SK-N-SH (cell line): ENCODE data around the gene FBXO42. TPM values are rescaled to one million over a fixed set of nuclear protein-coding genes. Genes with fewer than 3 reads are reported as not detected.

Experiments used
- CTCF ChIA-PET: fragments of 300-600, 350-600 bp; formaldehyde crosslinking; extraction: SDS; loops from one replicate; lab custom pipeline; 2021; lab: Yijun Ruan, JAX
- POLR2A ChIA-PET: fragments of 350-600 bp; sonication (Branson Sonifier 250); formaldehyde crosslinking; extraction: SDS; loops from one replicate; lab custom pipeline; 2020; ENCODE audit warnings: antibody characterized with exemption, inconsistent platforms; lab: Yijun Ruan, JAX
- DNase-seq: peaks from one replicate; pipeline ENCODE4 v3.0.0; 2012
- H2AFZ ChIP-seq: fragments of 200-600 bp; sonication (generic); 2 replicates; pipeline ENCODE4 v1.8.1; 2016; ENCODE audit warnings: antibody characterized with exemption, mild to moderate bottlenecking, low read depth
- H3F3A ChIP-seq: fragments of 200-600 bp; sonication (generic); replicated peaks from 2 replicates; pipeline ENCODE3; 2016; ENCODE audit warnings: antibody characterized with exemption, mild to moderate bottlenecking; ENCODE audit not compliant: insufficient read depth
- H3K27ac ChIP-seq, 2 experiments: fragments of 200-500 bp in 1 of 2; fragments of 200-600 bp in 1 of 2; sonication (Bioruptor generic) in 1 of 2; sonication (generic), shearing (Covaris generic) in 1 of 2; 2 replicates each; pipeline versions ENCODE4 v1.5.1 to v1.6.1; 2014 to 2016; ENCODE audit warnings: low read depth in 2 of 2, inconsistent platforms in 1 of 2, low read length in 1 of 2, mild to moderate bottlenecking in 1 of 2, mixed read lengths in 1 of 2
- H3K27me3 ChIP-seq: fragments of 200-600 bp; sonication (generic), shearing (Covaris generic); 2 replicates; pipeline ENCODE4 v1.6.1; 2016; ENCODE audit warnings: mixed run types; ENCODE audit not compliant: insufficient read depth
- H3K36me3 ChIP-seq, 2 experiments: fragments of 200-500 bp in 1 of 2; fragments of 200-600 bp in 1 of 2; sonication (Bioruptor generic) in 1 of 2; sonication (generic) in 1 of 2; replicated peaks in 1 of 2; 2 replicates each; pipeline versions ENCODE3 to v1.5.1; 2014 to 2016; ENCODE audit warnings: low read length in 1 of 2, mild to moderate bottlenecking in 1 of 2; ENCODE audit not compliant: insufficient read depth in 2 of 2, control insufficient read depth in 1 of 2
- H3K4me1 ChIP-seq, 2 experiments: fragments of 200-500 bp in 1 of 2; fragments of 200-600 bp in 1 of 2; sonication (Bioruptor generic) in 1 of 2; sonication (generic), shearing (Covaris generic) in 1 of 2; 2 replicates each; pipeline versions ENCODE4 v1.5.1 to v1.6.1; 2014 to 2016; ENCODE audit warnings: low read depth in 1 of 2, low read length in 1 of 2, mixed run types in 1 of 2; ENCODE audit not compliant: insufficient read depth in 2 of 2, control insufficient read depth in 1 of 2
- H3K4me2 ChIP-seq: fragments of 200-600 bp; sonication (generic), shearing (Covaris generic); 2 replicates; pipeline ENCODE4 v1.6.1; 2017; ENCODE audit warnings: mixed run types
- H3K4me3 ChIP-seq, 2 experiments: fragments of 200-500 bp in 1 of 2; fragments of 200-600 bp in 1 of 2; sonication (Bioruptor generic) in 1 of 2; sonication (generic), shearing (Covaris generic) in 1 of 2; 2 replicates each; pipeline versions ENCODE4 v1.5.1 to v1.8.1; 2014 to 2016; ENCODE audit warnings: low read depth in 2 of 2, inconsistent platforms in 1 of 2, low read length in 1 of 2, mild to moderate bottlenecking in 1 of 2, mixed read lengths in 1 of 2, moderate library complexity in 1 of 2
- H3K79me2 ChIP-seq: fragments of 200-600 bp; sonication (generic); 2 replicates; pipeline ENCODE4 v1.8.1; 2017; ENCODE audit warnings: mild to moderate bottlenecking; ENCODE audit not compliant: insufficient read depth
- H3K9ac ChIP-seq: fragments of 200-600 bp; sonication (generic); 2 replicates; pipeline ENCODE4 v1.6.1; 2017; ENCODE audit warnings: mixed run types
- H3K9me2 ChIP-seq: fragments of 200-600 bp; sonication (generic); 2 replicates; pipeline ENCODE4 v1.6.1; 2017; ENCODE audit warnings: mixed run types
- H3K9me3 ChIP-seq: fragments of 200-600 bp; sonication (generic); 2 replicates; pipeline ENCODE4 v1.6.1; 2017; ENCODE audit warnings: mixed run types, mild to moderate bottlenecking, moderate library complexity
- H4K20me1 ChIP-seq: fragments of 200-600 bp; sonication (generic); 2 replicates; pipeline ENCODE4 v1.6.1; 2017; ENCODE audit warnings: mild to moderate bottlenecking, mixed run types; ENCODE audit not compliant: insufficient read depth
- EP300 ChIP-seq, 2 experiments: IDR thresholded peaks; 2 replicates each; pipeline versions ENCODE4 v1.4.0 to v1.6.1; 2012; ENCODE audit warnings: borderline replicate concordance in 1 of 2, low read depth in 1 of 2, low read length in 1 of 2
- FOSL2 ChIP-seq: IDR thresholded peaks from 2 replicates; pipeline ENCODE4 v1.4.0; 2012; ENCODE audit warnings: low read depth, mild to moderate bottlenecking, moderate library complexity, borderline replicate concordance
- FOXJ3 ChIP-seq: sonication (generic); formaldehyde crosslinking; IDR thresholded peaks from 2 replicates; pipeline ENCODE4 v1.5.1; 2020; ENCODE audit warnings: mild to moderate bottlenecking, missing genetic modification reagents
- FOXM1 ChIP-seq: IDR thresholded peaks from 2 replicates; pipeline ENCODE4 v1.4.0; 2012; ENCODE audit warnings: low read depth, mild to moderate bottlenecking
- GABPA ChIP-seq: IDR thresholded peaks from 2 replicates; pipeline ENCODE4 v1.4.0; 2012; ENCODE audit warnings: low read depth, mild to moderate bottlenecking
- JUND ChIP-seq: IDR thresholded peaks from 2 replicates; pipeline ENCODE4 v1.4.0; 2012
- MXI1 ChIP-seq: IDR thresholded peaks from 2 replicates; pipeline ENCODE4 v1.6.1; 2012; ENCODE audit warnings: mild to moderate bottlenecking, low read depth, low read length, improper control_type of control experiment
- NFIC ChIP-seq: IDR thresholded peaks from 2 replicates; pipeline ENCODE4 v1.4.0; 2012; ENCODE audit warnings: borderline replicate concordance
- NRF1 ChIP-seq: IDR thresholded peaks from 2 replicates; pipeline ENCODE4 v1.6.1; 2012; ENCODE audit warnings: low read depth, mild to moderate bottlenecking, low read length
- PBX3 ChIP-seq: IDR thresholded peaks from 2 replicates; pipeline ENCODE4; 2012
- RCOR1 ChIP-seq: fragments of 150-350 bp; IDR thresholded peaks from 2 replicates; pipeline ENCODE4 v1.6.1; 2017; ENCODE audit warnings: antibody characterized with exemption, low read length
- RFX5 ChIP-seq: IDR thresholded peaks from 2 replicates; pipeline ENCODE4 v1.6.1; 2012; ENCODE audit warnings: mild to moderate bottlenecking, improper control_type of control experiment, low read length
- SMC3 ChIP-seq: IDR thresholded peaks from 2 replicates; pipeline ENCODE4 v1.6.1; 2012; ENCODE audit warnings: low read depth, low read length, improper control_type of control experiment
- TEAD4 ChIP-seq: IDR thresholded peaks from 2 replicates; pipeline ENCODE4 v1.4.0; 2012; ENCODE audit warnings: mild to moderate bottlenecking, borderline replicate concordance; ENCODE audit not compliant: insufficient read depth
- USF1 ChIP-seq: IDR thresholded peaks from 2 replicates; pipeline ENCODE4 v1.4.0; 2012; ENCODE audit warnings: low read depth, borderline replicate concordance
- YY1 ChIP-seq: IDR thresholded peaks from 2 replicates; pipeline ENCODE4 v1.4.0; 2012; ENCODE audit warnings: low read depth, mild to moderate bottlenecking
- ZBTB33 ChIP-seq: IDR thresholded peaks from 2 replicates; pipeline ENCODE4 v1.4.0; 2012; ENCODE audit warnings: low read depth, borderline replicate concordance
- WGBS: methylation state at CpG from one replicate; pipeline ENCODE4 v1.1.6; 2017; ENCODE audit warnings: low lambda C conversion rate; 5-methylcytosine and 5-hydroxymethylcytosine counted together
- polyA plus RNA-seq, 3 experiments: library from polyadenylated mRNA; depleted of rRNA; stranded (reverse); fragments of >200 nt; gene quantifications; 2 replicates each; pipeline ENCODE4 v1.2.3, GENCODE V29; 2012

Gene FBXO42
- polyA plus RNA-seq, 1 of the 3 experiments (the other 2 are of a cell fraction) = 8.6 TPM

- H2AFZ ChIP-seq = no peak overlapping the region
- H3F3A ChIP-seq = peaks cover 8% of the 10 kb centered on the region
- no peaks in the 10 kb centered on the region for H4K20me1 ChIP-seq
- H3K9me3 ChIP-seq = no peaks in the 10 kb centered on the region
- peak overlapping the region; percentile 70 to 99; a peak in 3 of 4 replicates for H3K27ac ChIP-seq
- no peak overlapping the region for H3K4me2 ChIP-seq
- no peak overlapping the region for H3K4me3 ChIP-seq
- no peak for DNase-seq
- no peak overlapping the region for H3K9ac ChIP-seq
- ChIA-PET POLR2A (interaction anchor here (1.2 kb wide), 2 partner anchors 30 to 116 kb away, joined by 4 to 5 read pairs; no protein-coding TSS in a partner anchor), CTCF (interaction anchor here (0.6 to 3.0 kb wide), 13 partner anchors 8 to 174 kb away, joined by 3 to 28 read pairs (median 5); partner anchors contain the start of genes CPLANE2, FAM131C and FBXO42)
- no peaks in the 10 kb centered on the region for H3K9me2 ChIP-seq
- TF ChIP-seq FOSL2 = no peak
- TF ChIP-seq USF1 = no peak
- TF ChIP-seq MXI1 = no peak
- TF ChIP-seq ZBTB33 = no peak
- no peak for TF ChIP-seq YY1
- TF ChIP-seq JUND = no peak
- no peak for TF ChIP-seq SMC3
- TF ChIP-seq RFX5 = no peak
- peaks cover 7 to 31% of the 10 kb centered on the region in 2 experiments for H3K36me3 ChIP-seq
- no peaks in the 10 kb centered on the region for H3K27me3 ChIP-seq
- H3K4me1 ChIP-seq = peaks cover 23 to 53% of the 10 kb centered on the region in 2 experiments
- WGBS = 91% methylated on average over 2 of the region's 2 CpGs
- H3K79me2 ChIP-seq = no peaks in the 10 kb centered on the region
Measured at GRCh38 chr1:16247441-16247840, 104.8 kb downstream of the FBXO42 start.

GRCh38 chr1:16246961-16247360, 105.3 kb downstream of the FBXO42 start:
- peaks cover 23 to 49% of the 10 kb centered on the region in 2 experiments for H3K4me1 ChIP-seq
- H3K9me3 ChIP-seq = no peaks in the 10 kb centered on the region
- no peak for DNase-seq
- TF ChIP-seq GABPA (no peak), RCOR1 (no peak), SMC3 (no peak), FOXM1 (no peak), YY1 (no peak), NRF1 (no peak), USF1 (no peak), ZBTB33 (no peak), EP300 (IDR thresholded peaks at IDR 0.05; ENCODE audit: borderline replicate concordance in 1 of 2, low read depth in 1 of 2, low read length in 1 of 2) (no peak), TEAD4 (no peak), FOXJ3 (CRISPR knock-in tag) (no peak), NFIC (no peak), PBX3 (no peak)
- H3K36me3 ChIP-seq = peaks cover 7 to 26% of the 10 kb centered on the region in 2 experiments
- peaks cover 7% of the 10 kb centered on the region for H3F3A ChIP-seq
- 89% methylated on average over 5 of the region's 5 CpGs for WGBS
- H3K79me2 ChIP-seq = no peaks in the 10 kb centered on the region
- H3K4me3 ChIP-seq = no peak overlapping the region
- H3K4me2 ChIP-seq = no peak overlapping the region
- CTCF ChIA-PET = interaction anchor here (1.0 to 3.0 kb wide), 8 partner anchors 8 to 174 kb away, joined by 4 to 28 read pairs (median 8); partner anchors contain the start of genes CPLANE2, FAM131C and FBXO42
- H3K9ac ChIP-seq = no peak overlapping the region
- H2AFZ ChIP-seq = no peak overlapping the region
- H3K9me2 ChIP-seq = no peaks in the 10 kb centered on the region
- POLR2A ChIA-PET = no interaction called here
- H3K27ac ChIP-seq = no peak overlapping the region; a peak in 1 of 4 replicates
- H3K27me3 ChIP-seq = no peaks in the 10 kb centered on the region
- H4K20me1 ChIP-seq = no peaks in the 10 kb centered on the region
